ENCODE results near the gene CCDC57.
"Not testable (repeated sequence)": the region's sequence is repeated elsewhere in the genome, so short reads cannot be mapped to it uniquely, and the experiment has no call there.

CCDC57 gene

GRCh38 chr17:82205720-82206508 lies 6.7 kb downstream of the CCDC57 start:
- peak in 1 of 3 experiments; percentile 58 for DNase-seq (ENCODE audit: low read depth in 2 of 3, low spot score in 2 of 3)

GRCh38 chr17:82204831-82205719 lies 7.6 kb downstream of the CCDC57 start:
- no peak for DNase-seq (ENCODE audit: low read depth in 2 of 3, low spot score in 2 of 3)

GRCh38 chr17:82203920-82204319 lies 8.7 kb downstream of the CCDC57 start:
- no peak for DNase-seq (ENCODE audit: low read depth in 2 of 3, low spot score in 2 of 3)

GRCh38 chr17:82202981-82203380 lies 9.7 kb downstream of the CCDC57 start:
- DNase-seq (ENCODE audit: low read depth in 2 of 3, low spot score in 2 of 3), result no peak

GRCh38 chr17:82201498-82201910 lies 11.1 kb downstream of the CCDC57 start:
- DNase-seq (ENCODE audit: low read depth in 2 of 3, low spot score in 2 of 3), result no peak

GRCh38 chr17:82200743-82201497 lies 11.7 kb downstream of the CCDC57 start:
- peak in 1 of 3 experiments; percentile 48 for DNase-seq (ENCODE audit: low read depth in 2 of 3, low spot score in 2 of 3)

- no peak for DNase-seq (ENCODE audit: low read depth in 2 of 3, low spot score in 2 of 3)
Measured at GRCh38 chr17:82200135-82200534, 12.5 kb downstream of the CCDC57 start.

GRCh38 chr17:82199496-82199895 lies 13.1 kb downstream of the CCDC57 start:
- DNase-seq (ENCODE audit: low read depth in 2 of 3, low spot score in 2 of 3), result no peak

- no peak for DNase-seq (ENCODE audit: low read depth in 2 of 3, low spot score in 2 of 3)
Measured at GRCh38 chr17:82198092-82198491, 14.6 kb downstream of the CCDC57 start.

- DNase-seq (ENCODE audit: low read depth in 2 of 3, low spot score in 2 of 3), result no peak
Measured at GRCh38 chr17:82195675-82196672, 16.7 kb downstream of the CCDC57 start.

- no peak for DNase-seq (ENCODE audit: low read depth in 2 of 3, low spot score in 2 of 3)
Measured at GRCh38 chr17:82194765-82195164, 17.9 kb downstream of the CCDC57 start.

- DNase-seq (ENCODE audit: low read depth in 2 of 3, low spot score in 2 of 3), result no peak
Measured at GRCh38 chr17:82193520-82194220, 19.0 kb downstream of the CCDC57 start.

GRCh38 chr17:82193050-82193449 lies 19.6 kb downstream of the CCDC57 start:
- DNase-seq (ENCODE audit: low read depth in 2 of 3, low spot score in 2 of 3), result not testable (repeated sequence)

GRCh38 chr17:82188001-82188961 lies 24.4 kb downstream of the CCDC57 start:
- no peak for DNase-seq (ENCODE audit: low read depth in 2 of 3, low spot score in 2 of 3)

- no peak for DNase-seq (ENCODE audit: low read depth in 2 of 3, low spot score in 2 of 3)
Measured at GRCh38 chr17:82187500-82187899, 25.1 kb downstream of the CCDC57 start.

- DNase-seq (ENCODE audit: low read depth in 2 of 3, low spot score in 2 of 3), result no peak
Measured at GRCh38 chr17:82186221-82186620, 26.4 kb downstream of the CCDC57 start.

- DNase-seq (ENCODE audit: low read depth in 2 of 3, low spot score in 2 of 3), result no peak
Measured at GRCh38 chr17:82184761-82185160, 27.9 kb downstream of the CCDC57 start.

GRCh38 chr17:82180776-82181528 lies 31.7 kb downstream of the CCDC57 start:
- DNase-seq (ENCODE audit: low read depth in 2 of 3, low spot score in 2 of 3), result no peak

Measured in activated CD8-positive, alpha-beta memory T cell treated with anti-CD3 and anti-CD28 coated beads for 48 hours (primary cell).